HG03342 (cell line): ENCODE measurements around the gene ERICH6.

Source experiments
- ATAC-seq: cut with Tn5 transposase; IDR thresholded peaks from one replicate; pipeline ENCODE4 v1.9.1; 2021; ENCODE audit warnings: mild to moderate bottlenecking, moderate library complexity; ENCODE audit not compliant: unreplicated experiment

Gene ERICH6

DNA sequence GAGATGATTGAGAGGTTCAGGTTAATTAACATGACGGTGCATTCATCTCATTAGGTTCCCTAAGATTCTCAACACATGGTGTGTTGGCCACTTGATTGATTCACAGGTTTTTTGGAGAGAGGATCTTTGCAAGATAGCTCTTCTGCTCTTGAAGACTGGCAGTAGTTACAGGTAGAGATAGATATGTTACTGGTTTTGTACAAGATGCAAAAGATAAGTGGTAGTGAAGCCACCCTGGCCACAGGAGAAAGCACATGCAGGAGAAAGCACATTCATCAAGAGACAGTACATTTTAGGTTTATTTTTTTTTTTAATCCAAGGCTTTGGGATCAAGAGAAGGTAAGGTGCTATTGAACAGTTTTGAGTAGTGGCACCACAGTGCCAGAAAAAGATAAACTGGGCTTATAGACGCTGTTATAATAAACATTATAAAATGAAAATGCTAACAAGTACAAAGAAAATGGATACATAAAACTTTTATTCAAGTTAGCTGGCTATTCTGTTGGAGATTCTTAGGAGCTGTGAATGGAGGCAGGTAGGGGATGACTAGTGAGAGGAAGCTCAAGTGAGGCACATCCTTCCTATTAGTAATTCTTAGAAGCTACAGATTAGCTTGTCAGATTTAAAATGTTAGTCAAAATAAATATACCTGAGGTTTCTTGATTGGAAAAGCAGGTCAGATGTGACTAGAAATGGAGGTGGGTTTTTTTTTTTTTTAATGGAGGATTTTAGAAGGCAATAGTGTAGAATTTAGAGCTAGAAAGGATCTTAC lies 89.8 kb downstream of the ERICH6 start:
- ATAC-seq, result no peak

DNA sequence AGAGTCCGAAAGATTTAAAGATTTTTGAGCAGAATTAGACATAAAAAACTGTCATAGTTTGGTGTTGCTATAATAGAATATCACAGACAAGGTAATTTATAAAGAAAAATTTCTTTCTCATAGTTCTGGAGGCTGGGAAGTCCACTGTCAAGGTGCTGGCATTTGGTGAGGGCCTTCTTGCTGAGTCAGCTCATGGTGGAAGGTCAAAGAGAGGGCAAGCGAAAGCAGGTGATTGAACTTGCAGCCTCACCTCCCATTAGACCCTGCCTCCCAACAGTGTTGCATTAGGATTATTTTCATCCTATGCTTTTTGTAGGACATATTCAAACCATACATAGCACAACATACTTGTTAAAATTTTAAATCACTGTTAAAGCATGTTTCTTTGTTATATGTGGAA lies 90.7 kb downstream of the ERICH6 start:
- no peak for ATAC-seq

DNA sequence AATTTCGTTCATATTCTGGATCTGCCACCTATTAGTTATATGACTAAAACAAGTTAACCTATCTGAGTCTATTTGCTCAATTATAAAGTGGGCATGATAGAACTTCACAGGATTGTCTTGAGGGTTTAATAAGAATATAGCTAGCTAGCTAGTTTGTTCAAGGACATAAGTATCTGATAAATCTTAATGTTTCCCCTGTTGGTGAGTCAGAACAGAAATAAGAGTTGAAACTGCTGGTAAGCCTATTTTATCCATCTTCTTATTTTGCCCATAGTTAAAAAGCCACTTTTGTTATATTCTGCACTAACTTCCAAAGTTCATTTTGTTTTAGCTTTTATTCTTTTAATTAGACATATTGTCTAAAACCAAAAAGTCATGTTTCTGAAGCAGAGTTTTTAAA lies 91.2 kb downstream of the ERICH6 start:
- ATAC-seq, result no peak

- ATAC-seq, result no peak
These were observed 92.1 kb downstream of the ERICH6 start for GRCh38 chr3:150611666-150612065.

DNA sequence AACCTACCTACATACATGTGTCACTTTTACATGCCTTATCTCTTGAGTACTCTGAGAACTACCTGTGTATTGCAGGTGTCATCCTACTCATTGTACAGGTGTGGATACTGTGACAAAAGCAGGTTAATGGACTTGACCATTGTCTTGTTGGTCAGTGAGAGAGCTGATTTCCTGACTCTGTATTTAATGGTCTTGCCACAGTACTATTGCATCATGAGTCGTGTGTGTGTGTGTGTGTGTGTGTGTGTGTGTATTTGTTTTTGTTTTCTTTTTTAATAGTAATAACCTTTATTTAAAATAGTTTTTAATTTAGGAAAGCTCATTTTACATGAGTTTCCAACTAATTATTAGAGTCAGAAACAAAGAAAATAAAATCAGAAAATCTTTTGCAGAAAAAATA lies 92.9 kb downstream of the ERICH6 start:
- no peak for ATAC-seq

DNA sequence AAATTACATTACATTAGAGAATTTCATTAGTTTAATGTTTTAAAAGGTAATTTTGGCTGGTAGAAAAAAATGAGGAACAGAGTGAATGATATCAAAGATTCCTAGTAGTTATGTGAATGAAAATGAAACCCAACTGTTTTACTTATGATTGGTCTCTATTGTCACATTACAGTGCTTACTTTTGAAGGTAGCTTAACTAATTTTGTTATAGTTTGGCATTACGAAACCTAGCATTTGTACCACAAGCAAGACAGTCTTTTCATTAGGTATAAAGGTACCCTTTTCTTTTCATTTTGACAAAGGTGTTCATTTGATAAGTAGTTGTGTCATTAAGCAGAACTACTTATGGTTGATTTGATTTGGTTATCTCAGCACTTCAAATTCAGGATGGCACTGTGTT lies 93.7 kb downstream of the ERICH6 start:
- no peak for ATAC-seq
